NCI-H1417 treated with DMSO at 0.1 percent for 48 hours (cell line): ENCODE measurements around the gene OR2C3.
"Not testable (repeated sequence)": the region's sequence is repeated elsewhere in the genome, so short reads cannot be mapped to it uniquely, and the experiment has no call there.

ENCODE experiments used
- DNase-seq: peaks from one replicate; lab custom pipeline; 2025; lab: John Stamatoyannopoulos, UW

The OR2C3 gene

DNA sequence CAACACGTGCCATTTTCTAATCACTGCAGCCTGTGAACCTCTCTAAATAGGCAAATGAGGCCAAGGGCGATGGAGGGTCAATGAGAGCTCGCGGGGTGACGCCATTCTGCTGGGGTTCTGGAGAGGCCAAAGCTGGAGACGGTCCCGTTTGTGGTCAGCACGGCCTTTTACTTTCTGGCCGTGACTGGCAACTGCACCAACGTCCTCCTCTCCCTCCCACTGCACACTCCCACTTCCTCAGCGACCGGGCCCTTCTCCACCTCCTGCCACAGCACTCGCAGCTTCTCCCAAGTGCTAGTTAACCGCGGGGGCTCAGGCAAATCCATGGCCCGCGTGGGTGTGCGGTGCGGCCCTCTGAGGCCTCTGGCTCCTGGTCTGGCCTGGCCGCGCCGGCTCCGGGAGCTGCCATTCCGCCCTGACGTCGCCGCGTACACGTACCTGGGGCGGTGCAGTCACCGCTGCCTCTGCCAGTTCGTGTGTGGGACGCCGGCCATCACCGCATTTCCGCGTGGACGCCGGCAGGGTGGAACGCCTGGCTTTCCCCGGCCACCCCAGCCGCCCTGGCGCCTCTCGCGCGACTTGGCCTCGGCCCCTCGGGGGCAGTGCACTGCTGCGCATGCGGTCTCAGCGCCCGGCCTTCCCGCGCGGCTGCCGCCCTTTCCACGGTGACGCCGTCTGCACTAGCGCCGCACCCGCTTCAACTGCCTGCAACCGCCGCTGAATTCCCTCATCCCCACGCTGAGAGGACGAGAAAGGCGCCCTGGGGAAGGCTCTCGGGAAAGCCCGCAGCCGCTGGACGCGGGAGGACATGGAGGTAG, 18.2 kb downstream of the OR2C3 start:
- no peak for DNase-seq

DNA sequence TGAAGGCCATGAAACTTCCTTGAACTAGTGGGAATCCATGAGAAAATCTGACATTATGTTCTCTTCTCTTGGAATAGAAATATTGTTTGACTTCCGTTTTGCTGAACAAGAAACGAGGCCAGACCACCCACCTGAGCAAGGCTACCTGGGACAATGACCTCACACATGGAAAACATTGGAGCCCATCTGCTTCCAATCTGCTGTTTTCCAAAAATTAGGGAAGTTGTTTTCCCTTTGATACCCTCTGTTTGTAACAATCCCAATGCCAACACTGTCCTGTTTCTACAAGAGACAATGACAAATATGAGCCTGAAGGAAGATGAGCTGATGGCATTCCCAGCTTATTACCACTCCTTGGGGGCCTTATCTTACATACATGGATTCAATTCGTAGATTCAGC, 29.4 kb downstream of the OR2C3 start:
- no peak for DNase-seq

DNA sequence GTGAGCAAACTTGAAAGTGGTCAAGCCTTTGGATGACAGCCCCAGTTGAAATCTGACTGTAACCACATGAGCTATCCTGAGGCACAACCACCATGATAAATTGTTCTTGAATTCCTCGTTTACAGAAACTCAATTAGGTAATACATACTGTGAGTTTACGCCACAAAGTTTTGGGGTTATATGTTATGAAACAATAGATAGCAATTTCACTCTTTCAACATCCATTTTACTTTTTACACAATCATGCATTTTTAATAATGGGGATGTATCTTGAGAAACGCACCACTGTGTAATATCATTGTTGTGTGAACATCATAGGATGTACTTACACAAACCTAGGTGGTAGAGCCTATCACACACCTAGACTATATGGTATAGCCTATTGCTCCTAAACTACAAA, 35.4 kb downstream of the OR2C3 start:
- DNase-seq = no peak

DNA sequence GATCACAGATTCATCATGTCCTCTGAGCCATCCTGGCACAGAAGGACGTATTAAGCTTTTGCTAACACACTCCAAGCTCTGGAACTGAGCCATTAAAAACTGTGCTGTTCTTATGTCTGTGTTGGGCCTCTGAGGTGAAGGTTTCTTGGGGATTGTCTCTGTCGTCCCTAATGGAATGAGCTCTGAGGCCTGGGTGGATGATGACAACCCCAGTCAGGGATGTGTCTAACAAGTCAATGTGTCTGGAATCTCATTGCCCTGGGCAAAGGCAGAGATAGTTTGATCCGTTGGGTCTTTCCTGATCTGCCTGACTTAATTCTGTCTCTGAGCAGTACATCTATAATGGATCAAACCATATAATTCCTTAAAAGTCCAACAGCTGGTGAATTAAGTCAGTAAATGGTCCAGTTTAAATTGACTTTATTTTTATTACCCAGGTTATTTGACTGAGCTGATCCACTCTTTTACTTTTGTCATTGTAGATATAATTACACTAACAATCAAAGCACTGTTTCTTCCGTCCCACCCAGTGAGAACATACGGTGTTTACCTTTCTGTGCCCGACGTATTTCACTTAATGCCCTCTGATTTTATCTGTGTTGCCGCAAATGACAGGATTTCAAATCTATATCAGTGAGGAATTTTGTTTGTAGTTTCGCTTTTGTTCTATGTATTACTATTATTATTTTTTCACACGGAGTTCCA, 39.5 kb downstream of the OR2C3 start:
- no peak for DNase-seq

DNA sequence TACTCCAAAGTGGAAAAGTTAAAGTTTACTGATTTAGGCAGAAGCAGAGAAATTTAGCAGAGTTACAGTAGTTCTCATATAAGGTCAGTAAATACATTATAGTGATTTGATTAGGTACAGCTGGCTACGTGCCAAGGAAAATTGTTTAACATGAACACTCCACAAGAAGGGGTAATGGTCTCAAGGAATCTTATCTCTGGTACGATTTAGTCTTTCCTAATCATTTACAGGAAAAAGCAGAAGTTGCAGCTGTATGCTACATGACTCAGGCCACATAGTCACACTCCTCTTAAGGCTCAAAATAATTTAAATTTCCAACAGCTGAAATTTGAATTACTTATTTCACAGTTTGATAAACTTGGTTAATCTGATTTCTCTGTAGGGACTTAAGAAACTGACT, 41.5 kb downstream of the OR2C3 start:
- no peak for DNase-seq

DNA sequence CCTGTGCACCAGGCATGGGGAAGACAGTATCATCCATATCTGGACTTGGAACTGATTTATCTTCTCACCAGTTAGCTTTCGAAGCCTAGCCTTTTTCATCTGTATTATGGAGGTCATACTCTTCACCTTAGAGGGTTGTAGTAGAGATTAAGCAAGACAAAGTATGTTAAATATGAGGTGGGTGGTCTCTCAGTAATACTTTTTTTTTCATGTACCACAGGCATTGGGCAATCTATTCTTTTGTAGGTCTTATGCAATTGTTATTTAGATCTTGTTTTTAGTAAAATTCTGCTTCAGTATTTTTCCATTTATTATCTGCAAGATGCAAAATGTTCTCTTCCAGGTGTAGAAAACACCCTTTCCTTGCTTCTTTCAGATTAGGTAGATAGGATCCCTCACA, 43.1 kb downstream of the OR2C3 start:
- DNase-seq = no peak

DNA sequence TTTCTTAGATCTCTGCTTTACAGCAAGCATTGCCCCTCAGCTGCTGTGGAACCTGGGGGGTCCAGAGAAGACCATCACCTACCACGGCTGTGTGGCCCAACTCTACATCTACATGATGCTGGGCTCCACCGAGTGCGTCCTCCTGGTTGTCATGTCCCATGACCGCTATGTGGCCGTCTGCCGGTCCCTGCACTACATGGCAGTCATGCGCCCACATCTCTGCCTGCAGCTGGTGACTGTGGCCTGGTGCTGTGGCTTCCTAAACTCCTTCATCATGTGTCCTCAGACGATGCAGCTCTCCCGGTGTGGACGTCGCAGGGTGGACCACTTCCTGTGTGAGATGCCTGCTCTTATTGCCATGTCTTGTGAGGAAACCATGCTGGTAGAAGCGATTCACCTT, 44.9 kb downstream of the OR2C3 start:
- DNase-seq = no peak

DNA sequence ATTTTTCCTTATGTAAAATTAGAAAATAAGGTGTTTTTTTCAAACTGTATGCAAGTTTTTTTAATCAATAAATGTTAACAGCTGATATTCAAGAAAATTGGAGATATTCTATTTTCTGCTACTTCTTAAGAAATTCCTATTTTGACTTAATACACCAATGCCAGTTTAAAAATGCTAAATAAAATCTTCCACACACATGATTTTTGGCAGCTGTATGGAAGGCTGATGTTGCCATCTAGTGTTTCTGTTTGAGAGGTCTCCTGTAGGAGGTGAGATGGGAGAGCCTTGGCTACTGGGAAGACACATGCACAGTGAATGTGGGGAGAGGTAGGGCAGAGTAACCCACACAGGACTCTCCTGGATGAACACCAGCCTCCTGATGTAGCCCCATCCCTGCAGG, 49.2 kb downstream of the OR2C3 start:
- no peak for DNase-seq

DNA sequence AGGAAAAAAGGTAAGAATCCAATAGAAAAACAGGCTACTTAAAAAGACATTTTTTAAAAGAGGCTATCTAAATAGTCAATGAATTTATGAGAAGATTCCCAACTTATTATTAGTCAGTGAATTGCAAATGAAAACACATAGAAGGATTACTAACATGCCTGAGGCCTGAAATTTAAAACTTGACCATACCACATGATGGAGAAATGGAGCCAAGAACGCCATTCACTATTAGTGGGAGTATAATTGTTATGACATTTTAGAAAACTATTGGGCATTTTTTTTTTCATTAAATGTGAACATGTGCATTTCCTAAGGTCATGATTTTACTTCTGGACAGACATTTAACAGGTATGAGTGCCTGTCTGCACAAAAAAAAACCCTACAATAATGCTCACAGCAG, 53.5 kb downstream of the OR2C3 start:
- DNase-seq = no peak

DNA sequence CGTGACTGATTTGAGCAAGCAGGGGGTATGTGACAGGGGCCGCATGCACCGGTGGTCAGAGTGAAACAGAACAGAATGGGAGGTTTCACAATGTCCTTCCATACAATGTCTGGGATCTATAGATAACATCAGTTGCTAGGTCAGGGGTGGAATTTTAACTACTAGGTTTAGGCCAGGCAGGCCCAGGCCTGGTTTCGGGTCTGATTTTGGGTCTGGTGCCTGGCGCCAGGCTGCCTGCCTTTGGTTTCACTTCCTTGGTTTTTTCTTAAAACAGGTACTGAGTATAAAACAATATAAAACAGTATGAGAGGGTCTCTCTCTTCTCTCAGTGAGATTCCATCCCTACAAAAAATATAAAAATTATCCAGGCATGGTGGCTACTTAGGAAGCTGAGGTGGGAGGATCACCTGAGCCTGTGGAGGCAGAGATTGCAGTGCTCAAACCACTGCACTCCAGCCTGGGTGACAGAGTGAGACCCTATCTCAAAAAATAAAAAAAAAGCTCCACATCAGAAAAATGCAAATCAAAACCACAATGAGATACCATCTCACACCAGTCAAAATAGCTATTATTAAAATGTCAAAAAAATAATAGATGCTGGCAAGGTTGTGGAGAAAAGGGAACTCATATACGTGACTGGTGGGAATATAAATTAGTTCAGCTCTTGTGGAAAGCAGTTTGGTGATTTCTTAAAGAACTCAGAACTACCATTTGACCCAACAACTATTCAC, 59.7 kb downstream of the OR2C3 start:
- DNase-seq = not testable (repeated sequence)

DNA sequence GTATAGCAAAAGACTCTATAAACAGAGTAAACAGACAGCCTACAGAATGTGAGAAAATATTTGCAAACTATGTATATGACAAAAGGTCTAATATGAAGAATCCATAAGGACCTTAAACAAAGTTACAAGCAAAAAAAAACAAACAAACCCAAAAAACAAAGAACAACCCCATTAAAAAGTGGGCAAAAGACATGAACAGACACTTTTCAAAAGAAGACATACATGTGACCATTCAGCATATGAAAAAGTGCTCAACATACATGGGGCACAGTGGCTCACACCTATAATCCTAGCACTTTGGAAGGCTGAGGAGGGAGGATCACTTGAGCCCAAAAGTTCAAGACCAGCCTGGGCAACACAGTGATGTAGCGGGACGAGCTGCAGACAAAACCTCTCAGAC, 60.4 kb downstream of the OR2C3 start:
- DNase-seq = no peak
